NCI-H510A (cell line): ENCODE measurements around the gene UBA5.

Source experiments
- DNase-seq: peaks from one replicate; lab custom pipeline; 2025; lab: John Stamatoyannopoulos, UW

UBA5 gene

GRCh38 chr3:132654190-132654589 lies 5.9 kb upstream of the UBA5 start:
- DNase-seq = no peak

GRCh38 chr3:132654721-132655120 lies 5.4 kb upstream of the UBA5 start:
- DNase-seq = no peak

GRCh38 chr3:132655471-132655870 lies 4.7 kb upstream of the UBA5 start:
- no peak for DNase-seq

GRCh38 chr3:132657869-132658747 lies 2.0 kb upstream of the UBA5 start:
- no peak for DNase-seq

- DNase-seq = no peak
These were observed 1.1 kb upstream of the UBA5 start for GRCh38 chr3:132659000-132659364.

GRCh38 chr3:132659365-132660051 lies 621 bp upstream of the UBA5 start, which contains the start of gene ACAD11:
ACAD11 (minus strand) TSS chr3:132659809; CDS start chr3:132659751, 58 bp downstream.
- DNase-seq = peak; percentile 6

GRCh38 chr3:132660811-132661070 lies 612 bp downstream of the UBA5 start:
- DNase-seq = no peak

GRCh38 chr3:132661101-132661500 lies 972 bp downstream of the UBA5 start:
- no peak for DNase-seq

- no peak for DNase-seq
These were observed 2.1 kb downstream of the UBA5 start for GRCh38 chr3:132662212-132662611.

- no peak for DNase-seq
These were observed 5.2 kb downstream of the UBA5 start for GRCh38 chr3:132665230-132665745.

GRCh38 chr3:132669256-132669777 lies 9.2 kb downstream of the UBA5 start:
- DNase-seq = no peak

GRCh38 chr3:132675408-132675807 lies 15.3 kb downstream of the UBA5 start:
- DNase-seq = no peak

- no peak for DNase-seq
These were observed 19.8 kb downstream of the UBA5 start for GRCh38 chr3:132679911-132680310.

GRCh38 chr3:132681421-132681820 lies 21.3 kb downstream of the UBA5 start:
- DNase-seq = no peak

- no peak for DNase-seq
These were observed 22.1 kb downstream of the UBA5 start for GRCh38 chr3:132682201-132682600.

GRCh38 chr3:132690040-132690439 lies 29.9 kb downstream of the UBA5 start:
- no peak for DNase-seq

GRCh38 chr3:132694991-132695390 lies 34.9 kb downstream of the UBA5 start:
- DNase-seq = no peak

GRCh38 chr3:132695422-132695821 lies 35.3 kb downstream of the UBA5 start:
- DNase-seq = no peak

GRCh38 chr3:132703733-132704132 lies 43.6 kb downstream of the UBA5 start:
- no peak for DNase-seq

- no peak for DNase-seq
These were observed 49.6 kb downstream of the UBA5 start for GRCh38 chr3:132709761-132710160.

GRCh38 chr3:132710311-132710710 lies 50.2 kb downstream of the UBA5 start:
- no peak for DNase-seq

GRCh38 chr3:132713977-132714727 lies 54.0 kb downstream of the UBA5 start:
- no peak for DNase-seq
